Esophagus squamous epithelium (tissue), 5 donors: ENCODE measurements around the gene RPL32. TPM values are rescaled to one million over a fixed set of nuclear protein-coding genes. Genes with fewer than 3 reads are reported as not detected.

ENCODE experiments used
- DNase-seq: peaks from one replicate; lab custom pipeline; 2025; lab: John Stamatoyannopoulos, UW
- H3K27ac ChIP-seq, 4 donors: fragments of 200-600 bp; sonication (generic); one replicate each; pipeline ENCODE4 v1.5.1; 2016 to 2019; ENCODE audit warnings: mild to moderate bottlenecking in 1 of 4
- H3K27me3 ChIP-seq, 4 donors: fragments of 200-600 bp; sonication (generic); 1 replicate in 3 of 4; 2 replicates in 1 of 4; pipeline versions ENCODE4 v1.5.1 to v1.6.0; 2017 to 2021; ENCODE audit warnings: antibody characterized with exemption in 1 of 4
- H3K36me3 ChIP-seq, 3 donors: fragments of 200-600 bp; sonication (generic); one replicate each; pipeline ENCODE4 v1.5.1; 2016 to 2019
- H3K4me1 ChIP-seq, 3 donors: fragments of 200-600 bp; sonication (generic); one replicate each; pipeline ENCODE4 v1.5.1; 2017 to 2019
- H3K4me3 ChIP-seq, 4 donors: fragments of 200-600 bp; sonication (generic); 1 replicate in 3 of 4; 2 replicates in 1 of 4; pipeline ENCODE4 v1.5.1; 2016 to 2019; ENCODE audit warnings: mild to moderate bottlenecking in 2 of 4, moderate library complexity in 1 of 4
- H3K9me3 ChIP-seq, 3 donors: fragments of 200-600 bp; sonication (generic); one replicate each; pipeline ENCODE4 v1.5.1; 2016 to 2019
- CTCF ChIP-seq, 6 experiments: fragments of 450-650 bp in 4 of 6; fragments of 200-600 bp in 2 of 6; sonication (generic) in 2 of 6; IDR thresholded peaks; one replicate each; pipeline ENCODE4 v1.5.1; 2016 to 2019; ENCODE audit warnings: antibody characterized with exemption in 6 of 6, mild to moderate bottlenecking in 4 of 6, moderate library complexity in 4 of 6
- POLR2A ChIP-seq, 4 donors: fragments of 450-650 bp; IDR thresholded peaks; one replicate each; pipeline ENCODE4 v1.6.1; 2017; ENCODE audit warnings: antibody characterized with exemption in 4 of 4, mild to moderate bottlenecking in 4 of 4, moderate library complexity in 3 of 4
- WGBS, 2 donors: methylation state at CpG; one replicate each; pipeline ENCODE4 v1.1.5; 2018; 5-methylcytosine and 5-hydroxymethylcytosine counted together
- intact Hi-C: fragments of 100-400 bp; cut with DNase I; formaldehyde crosslinking; loops from one replicate; pipeline ENCODE4 v1.15.0; 2022
- total RNA-seq, 4 donors: library from RNA; depleted of rRNA; stranded (reverse); fragments of >200 nt; gene quantifications; one replicate each; pipeline ENCODE4 v1.1.0, GENCODE V29; 2016
- donor health status: DM: yes; HTN: yes; CAD: no.

RPL32 gene
- total RNA-seq, 4 donors from 2014 or later = 657 to 937 (median 873) TPM

DNA sequence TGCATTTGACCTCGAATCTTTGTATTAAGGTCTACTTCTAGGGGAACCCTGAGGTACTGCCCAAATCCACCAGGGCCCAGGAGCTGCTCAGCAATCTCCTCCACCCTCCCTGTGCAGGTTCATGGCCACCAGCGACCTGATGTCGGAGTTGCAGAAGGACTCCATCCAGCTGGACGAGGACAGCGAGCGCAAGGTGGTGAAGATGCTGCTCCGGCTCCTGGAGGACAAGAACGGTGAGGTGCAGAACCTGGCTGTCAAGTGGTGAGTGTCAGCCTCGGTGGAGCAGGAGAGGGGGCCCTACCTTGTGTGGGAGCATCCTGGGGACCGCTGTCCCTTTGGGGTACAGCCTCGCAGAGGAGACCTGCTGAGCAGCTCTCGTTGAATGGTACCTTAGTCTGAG is 38.0 kb downstream of the RPL32 start:
- Histone ChIP-seq H3K27me3 (no peaks in the 10 kb centered on the region), H3K4me3 (no peak overlapping the region), H3K36me3 (no peaks in the 10 kb centered on the region), H3K9me3 (no peaks in the 10 kb centered on the region), H3K4me1 (no peaks in the 10 kb centered on the region), H3K27ac (no peak overlapping the region)
- DNase-seq = no peak
- intact Hi-C loops = no loop called here
- 70 to 94% methylated on average over 2 to 11 of the region's 12 CpGs for WGBS, 2 donors
- TF ChIP-seq CTCF (IDR thresholded peaks at IDR 0.05) (no peak), POLR2A (IDR thresholded peaks at IDR 0.05) (no peak)

GRCh38 chr3:12799525-12800440 is 41.6 kb downstream of the RPL32 start:
- TF ChIP-seq CTCF (IDR thresholded peaks at IDR 0.05) (no peak), POLR2A (IDR thresholded peaks at IDR 0.05) (no peak)
- H3K4me1 ChIP-seq = peaks cover 0 to 18% (median 8%) of the 10 kb centered on the region in 3 donors
- H3K4me3 ChIP-seq = no peak overlapping the region
- H3K36me3 ChIP-seq = no peaks in the 10 kb centered on the region
- DNase-seq = no peak
- intact Hi-C loops = no loop called here
- H3K9me3 ChIP-seq = no peaks in the 10 kb centered on the region
- 88% methylated on average over 6 to 7 of the region's 7 CpGs for WGBS, 2 donors
- H3K27me3 ChIP-seq = no peaks in the 10 kb centered on the region
- H3K27ac ChIP-seq = no peak overlapping the region

DNA sequence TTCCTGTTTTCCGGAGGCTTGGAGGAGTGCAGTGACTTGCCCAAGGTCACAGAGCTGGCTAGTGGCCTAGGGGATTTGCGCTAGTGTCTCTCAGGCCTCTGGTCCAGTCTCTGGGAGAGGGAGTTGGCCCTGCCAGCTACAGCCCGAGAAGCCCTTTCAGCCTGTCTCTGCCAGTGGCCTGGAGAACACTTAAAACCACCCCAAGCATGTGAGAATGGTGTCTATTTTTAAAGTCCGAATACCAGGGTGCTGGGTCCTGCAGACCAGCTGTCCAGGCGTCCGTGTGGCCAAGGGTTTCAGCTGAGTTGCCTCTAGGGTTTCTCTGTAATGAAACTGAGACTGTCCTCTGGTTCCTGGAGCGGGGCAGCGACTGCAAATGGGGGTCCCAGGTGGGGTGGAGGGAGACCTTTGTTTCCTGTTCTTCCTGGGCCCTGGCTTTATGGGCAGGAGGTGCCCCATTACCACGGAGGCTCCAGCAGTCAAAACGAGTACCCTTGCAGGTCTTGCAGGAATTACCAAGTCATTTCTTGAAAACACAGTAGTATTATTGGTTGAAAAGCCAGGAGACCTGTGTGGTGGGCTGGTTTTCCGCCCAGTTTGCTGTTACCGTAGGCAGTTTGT is 42.7 kb downstream of the RPL32 start:
- TF ChIP-seq POLR2A (IDR thresholded peaks at IDR 0.05) (no peak), CTCF (IDR thresholded peaks at IDR 0.05) (no peak)
- intact Hi-C loops = no loop called here
- Histone ChIP-seq H3K9me3 (no peaks in the 10 kb centered on the region), H3K27ac (peak overlapping the region in 3 of 4 donors; percentile 14 to 89 (median 23)), H3K4me1 (peaks cover 0 to 18% (median 8%) of the 10 kb centered on the region in 3 donors), H3K4me3 (no peak overlapping the region), H3K36me3 (no peaks in the 10 kb centered on the region), H3K27me3 (no peaks in the 10 kb centered on the region)
- no peak for DNase-seq
- WGBS, 2 donors = 53 to 63% methylated on average over 3 to 7 of the region's 12 CpGs

GRCh38 chr3:12797892-12798558 is 43.3 kb downstream of the RPL32 start:
- Histone ChIP-seq H3K27ac (peak overlapping the region in 3 of 4 donors; percentile 23 to 89 (median 87)), H3K4me3 (no peak overlapping the region), H3K4me1 (peaks cover 0 to 18% (median 8%) of the 10 kb centered on the region in 3 donors), H3K27me3 (no peaks in the 10 kb centered on the region), H3K9me3 (no peaks in the 10 kb centered on the region), H3K36me3 (no peaks in the 10 kb centered on the region)
- 66 to 76% methylated on average over 3 to 8 of the region's 8 CpGs for WGBS, 2 donors
- DNase-seq = no peak
- TF ChIP-seq CTCF (IDR thresholded peaks at IDR 0.05) (no peak), POLR2A (IDR thresholded peaks at IDR 0.05) (no peak)
- intact Hi-C loops = no loop called here
